Mammary epithelial cell (primary cell): ENCODE data around the gene DGKI.

Source experiments
- CTCF ChIP-seq, 2 donors: IDR thresholded peaks in 1 of 2; conservative IDR thresholded peaks in 1 of 2; 2 replicates each; pipeline ENCODE4 v1.5.1; 2011 to 2012; ENCODE audit warnings: inconsistent platforms in 2 of 2, low read length in 2 of 2, mild to moderate bottlenecking in 2 of 2, control low read depth in 1 of 2, low read depth in 1 of 2; ENCODE audit not compliant: insufficient read depth in 1 of 2; ENCODE audit errors: extremely low read depth in 1 of 2
- EZH2 ChIP-seq: IDR thresholded peaks from 2 replicates; pipeline ENCODE4 v1.6.1; 2012; ENCODE audit warnings: low read length, inconsistent platforms, borderline replicate concordance

DNA sequence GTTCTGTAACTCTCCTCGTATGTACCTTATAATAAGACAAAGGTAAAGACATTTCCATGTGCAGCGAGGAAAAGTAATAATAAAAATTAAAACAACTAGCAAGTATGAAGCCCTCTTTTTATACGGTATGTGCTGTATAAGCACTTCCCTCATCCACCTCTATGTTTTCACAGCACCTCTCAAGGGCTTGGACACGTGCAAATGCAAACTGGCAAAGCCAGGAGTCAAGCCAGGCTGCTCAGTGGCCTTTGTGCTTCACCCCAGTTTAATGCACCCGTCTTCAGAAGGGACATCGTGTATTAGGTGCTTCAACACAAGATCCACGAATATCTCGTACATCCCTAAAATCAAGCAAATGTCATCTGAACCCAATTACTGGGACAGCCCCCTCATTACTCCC lies 1.3 kb upstream of the DGKI start:
- TF ChIP-seq EZH2 (no peak), CTCF (conservative IDR thresholded peaks at IDR 0.05 in 1 of 2, IDR thresholded peaks at IDR 0.05 in 1 of 2; ENCODE audit: extremely low read depth in 1 of 2, insufficient read depth in 1 of 2, low read depth in 1 of 2, low read length in 2 of 2) (no peak)
